Kidney (tissue), 14 donors: ENCODE data around the gene MIB1. TPM values are rescaled to one million over a fixed set of nuclear protein-coding genes. Genes with fewer than 3 reads are reported as not detected.
"Not testable (repeated sequence)": the region's sequence is repeated elsewhere in the genome, so short reads cannot be mapped to it uniquely, and the experiment has no call there.

Experiments
- DNase-seq, 5 donors: peaks; one replicate each; pipeline ENCODE4 v3.0.0-alpha.2; 2013 to 2020
- FAIRE-seq: peaks from 2 replicates; lab custom pipeline; 2012; peaks lifted over from hg19 to GRCh38; lab: Jason Lieb, UNC
- H3K27ac ChIP-seq, 2 donors: one replicate each; pipeline ENCODE4 v1.7.0; 2013; ENCODE audit warnings: low read depth in 2 of 2, low read length in 2 of 2, inconsistent platforms in 1 of 2
- H3K27me3 ChIP-seq: one replicate; pipeline ENCODE4 v1.7.1; 2013; ENCODE audit warnings: low read length, inconsistent platforms; ENCODE audit not compliant: control insufficient read depth, insufficient read depth
- H3K36me3 ChIP-seq, 3 donors: one replicate each; pipeline versions ENCODE4 v1.7.0 to v1.7.1; 2013; ENCODE audit warnings: low read length in 3 of 3, control low read depth in 1 of 3, inconsistent platforms in 1 of 3; ENCODE audit not compliant: insufficient read depth in 3 of 3, control insufficient read depth in 2 of 3
- H3K4me1 ChIP-seq, 3 donors: one replicate each; pipeline versions ENCODE4 v1.7.0 to v1.7.1; 2013; ENCODE audit warnings: low read length in 3 of 3, inconsistent platforms in 1 of 3, low read depth in 1 of 3; ENCODE audit not compliant: control insufficient read depth in 2 of 3, insufficient read depth in 2 of 3
- H3K4me3 ChIP-seq, 3 donors: one replicate each; pipeline versions ENCODE4 v1.7.0 to v1.8.1; 2013; ENCODE audit warnings: low read length in 3 of 3, control low read depth in 1 of 3, inconsistent platforms in 1 of 3
- H3K9ac ChIP-seq, 3 donors: one replicate each; pipeline versions ENCODE4 v1.7.0 to v1.7.1; 2013; ENCODE audit warnings: low read length in 3 of 3, control low read depth in 1 of 3, inconsistent platforms in 1 of 3
- H3K9me3 ChIP-seq, 3 donors: one replicate each; pipeline versions ENCODE4 v1.7.0 to v1.7.1; 2013; ENCODE audit warnings: low read length in 3 of 3, control low read depth in 1 of 3, inconsistent platforms in 1 of 3; ENCODE audit not compliant: control insufficient read depth in 2 of 3, insufficient read depth in 1 of 3
- intact Hi-C: fragments of 100-400 bp; cut with DNase I; formaldehyde crosslinking; loops from one replicate; pipeline ENCODE4 v1.11.1; 2022
- polyA plus RNA-seq: library from polyadenylated mRNA; stranded (reverse); fragments of 350-450 nt; fragmentation: Illumina TruSeq; extraction: RNeasy Lipid Tissue Mini Kit (QIAGEN cat#74804); gene quantifications from one replicate; pipeline ENCODE4 v1.2.3, GENCODE V29; 2014; ENCODE audit warnings: low read depth, low replicate concordance; ENCODE audit not compliant: insufficient read depth
- total RNA-seq: library from RNA; stranded (reverse); fragmentation: NEBNext Ultra II Directional; extraction: Animal tissue kit (Norgen Biotek cat#: 25700); gene quantifications from one replicate; pipeline ENCODE4 v1.2.1, GENCODE V29; 2021
- TF ChIP-seq, protein P1 (sequence below): IDR thresholded peaks from 3 replicates; pipeline ENCODE4 v1.5.1; 2012; ENCODE audit warnings: mild to moderate bottlenecking, moderate library complexity, borderline replicate concordance; ENCODE audit not compliant: insufficient read depth; ENCODE audit errors: extremely low read depth
- donor health status: control.
- donor health status: control.
- donor health status: control.
- donor health status: control.
- donor health status: control.
- donor health status: DM: yes; HTN: yes; CAD: no.
- donor health status: Normal renal cell carcinoma (clear cell type).

Gene MIB1
- total and polyA plus RNA-seq, 2 donors from 2014 or later, result 4.5 to 38.6 TPM

DNA sequence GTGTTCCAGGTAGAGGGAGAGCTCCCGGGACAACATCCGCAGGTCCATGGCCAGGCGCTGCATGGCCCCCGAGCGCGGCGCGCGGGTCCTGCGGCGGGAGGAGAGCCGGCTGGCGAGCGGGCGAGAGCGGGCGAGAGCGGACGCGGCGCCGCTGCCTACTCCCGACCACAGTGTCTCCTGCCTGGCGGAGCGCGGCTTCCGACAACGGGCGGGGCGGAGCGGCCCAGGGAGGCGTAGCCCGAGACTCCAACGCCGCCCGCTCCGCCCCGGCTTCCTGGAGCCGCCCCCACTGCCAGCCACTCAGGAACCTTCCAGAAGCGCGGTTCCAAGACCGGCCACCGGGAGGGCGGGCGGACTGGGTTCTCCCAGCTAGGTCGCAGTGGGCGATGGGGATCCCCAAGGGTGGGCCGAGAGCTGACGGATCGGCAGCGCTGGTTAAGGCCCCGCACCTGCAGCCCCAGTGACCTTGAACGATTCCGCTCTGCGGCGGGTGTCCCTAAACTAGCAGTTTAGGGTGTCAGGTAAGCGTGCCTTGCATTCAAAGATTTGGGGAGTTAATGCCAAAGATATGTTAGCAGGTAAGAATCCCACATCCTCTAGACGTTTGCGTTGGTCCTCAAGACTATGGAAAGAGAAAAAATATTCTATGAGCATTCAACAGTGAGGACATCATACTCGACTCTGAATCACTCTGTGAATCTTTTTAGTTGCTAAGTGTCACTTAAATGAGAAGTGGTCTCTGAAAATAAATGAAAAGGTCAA is 35.8 kb upstream of the MIB1 start, which contains the start of gene ABHD3:
Gene ABHD3, minus strand, starts transcription at position 172 of the 762 bp plus-strand sequence. Its CDS starts 109 bp downstream, at position 63.
- Histone ChIP-seq H3K4me1 (peaks cover 0 to 9% (median 2%) of the 10 kb centered on the region in 3 donors), H3K9me3 (no peaks in the 10 kb centered on the region), H3K36me3 (no peaks in the 10 kb centered on the region), H3K9ac (peak within 1 kb of the TSS; percentile 53 to 97 (median 95)), H3K4me3 (peak within 1 kb of the TSS; percentile 62 to 95 (median 92)), H3K27me3 (no peaks in the 10 kb centered on the region), H3K27ac (peak within 1 kb of the TSS; percentile 89 to 97)
- no peak for FAIRE-seq
- DNase-seq, result peak; percentile 93 to 97 (median 95)
- TF ChIP-seq, protein P1, sequence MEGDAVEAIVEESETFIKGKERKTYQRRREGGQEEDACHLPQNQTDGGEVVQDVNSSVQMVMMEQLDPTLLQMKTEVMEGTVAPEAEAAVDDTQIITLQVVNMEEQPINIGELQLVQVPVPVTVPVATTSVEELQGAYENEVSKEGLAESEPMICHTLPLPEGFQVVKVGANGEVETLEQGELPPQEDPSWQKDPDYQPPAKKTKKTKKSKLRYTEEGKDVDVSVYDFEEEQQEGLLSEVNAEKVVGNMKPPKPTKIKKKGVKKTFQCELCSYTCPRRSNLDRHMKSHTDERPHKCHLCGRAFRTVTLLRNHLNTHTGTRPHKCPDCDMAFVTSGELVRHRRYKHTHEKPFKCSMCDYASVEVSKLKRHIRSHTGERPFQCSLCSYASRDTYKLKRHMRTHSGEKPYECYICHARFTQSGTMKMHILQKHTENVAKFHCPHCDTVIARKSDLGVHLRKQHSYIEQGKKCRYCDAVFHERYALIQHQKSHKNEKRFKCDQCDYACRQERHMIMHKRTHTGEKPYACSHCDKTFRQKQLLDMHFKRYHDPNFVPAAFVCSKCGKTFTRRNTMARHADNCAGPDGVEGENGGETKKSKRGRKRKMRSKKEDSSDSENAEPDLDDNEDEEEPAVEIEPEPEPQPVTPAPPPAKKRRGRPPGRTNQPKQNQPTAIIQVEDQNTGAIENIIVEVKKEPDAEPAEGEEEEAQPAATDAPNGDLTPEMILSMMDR, result peak; percentile 35
- intact Hi-C loops, result no loop called here

DNA sequence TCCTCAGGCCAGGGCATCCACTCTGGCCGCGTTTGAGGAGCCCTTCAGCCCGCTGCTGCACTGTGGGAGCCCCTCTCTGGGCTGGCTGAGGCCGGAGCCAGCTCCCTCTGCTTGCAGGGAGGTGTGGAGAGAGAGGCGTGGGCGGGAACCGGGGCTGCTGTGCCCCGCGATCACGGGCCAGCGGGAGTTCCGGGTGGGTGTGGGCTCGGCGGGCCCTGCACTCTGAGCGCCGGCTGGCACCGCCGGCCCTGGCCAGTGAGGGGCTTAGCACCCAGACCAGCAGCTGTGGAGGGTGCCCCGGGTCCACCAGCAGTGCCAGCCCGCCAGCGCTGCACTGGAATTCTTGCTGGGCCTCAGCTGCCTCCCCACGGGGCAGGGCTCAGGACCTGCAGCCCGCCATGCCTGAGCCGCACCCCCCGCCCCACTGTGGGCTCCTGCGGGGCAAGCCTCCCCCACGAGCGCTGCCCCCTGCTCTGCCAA is 34.2 kb upstream of the MIB1 start:
- H3K9ac ChIP-seq, result no peak overlapping the region
- FAIRE-seq (no peak), DNase-seq (peak in 2 of 5 donors; percentile 43 to 71)
- no peak overlapping the region for H3K27ac ChIP-seq
- TF ChIP-seq, protein P1, result no peak
- H3K27me3 ChIP-seq, result no peaks in the 10 kb centered on the region
- H3K36me3 ChIP-seq, result no peaks in the 10 kb centered on the region
- H3K9me3 ChIP-seq, result no peaks in the 10 kb centered on the region
- H3K4me1 ChIP-seq, result peaks cover 0 to 9% (median 2%) of the 10 kb centered on the region in 3 donors
- H3K4me3 ChIP-seq, result no peak overlapping the region
- intact Hi-C loops, result no loop called here

DNA sequence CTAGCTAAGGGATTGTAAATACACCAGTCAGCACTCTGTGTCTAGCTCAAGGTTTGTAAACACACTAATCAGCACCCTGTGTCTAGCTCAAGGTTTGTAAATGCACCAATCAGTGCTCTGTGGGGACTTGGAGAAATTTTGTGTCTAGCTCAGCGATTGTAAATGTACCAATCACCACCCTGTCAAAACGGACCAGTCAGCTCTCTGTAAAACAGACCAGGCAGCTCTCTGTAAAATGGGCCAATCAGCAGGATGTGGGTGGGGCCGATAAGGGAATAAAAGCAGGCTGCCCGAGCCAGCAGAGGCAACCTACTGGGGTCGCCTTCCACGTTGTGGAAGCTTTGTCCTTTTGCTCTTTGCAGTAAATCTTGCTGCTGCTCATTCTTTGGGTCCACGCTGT is 33.5 kb upstream of the MIB1 start:
- H3K27me3 ChIP-seq, FAIRE-seq, intact Hi-C loops: not testable (repeated sequence)

DNA sequence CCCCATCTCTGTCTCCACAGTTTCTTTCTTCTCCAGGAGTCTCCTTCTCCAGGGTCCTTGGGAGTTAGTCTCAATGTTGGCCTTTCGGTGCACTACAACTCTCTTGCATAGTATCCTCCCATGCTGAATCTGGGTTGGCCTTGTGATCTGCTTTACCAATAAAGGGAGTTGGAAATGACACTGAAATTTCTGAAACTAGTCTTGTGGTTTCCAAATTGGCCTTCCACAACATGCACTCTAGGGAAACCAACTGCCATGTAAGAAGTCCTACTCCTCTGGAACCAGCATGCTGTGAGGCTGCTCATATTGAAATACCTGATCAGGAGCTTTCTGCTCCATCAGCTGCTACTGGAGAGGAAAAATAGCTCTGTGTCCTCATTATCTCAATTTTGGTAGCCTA is 26.1 kb upstream of the MIB1 start:
- no peaks in the 10 kb centered on the region for H3K27me3 ChIP-seq
- TF ChIP-seq, protein P1, result no peak

More for the DNA sequence above, 33.5 kb upstream of the MIB1 start:
- not testable (repeated sequence) for H3K36me3 ChIP-seq, H3K27ac ChIP-seq, H3K9me3 ChIP-seq, DNase-seq, H3K4me1 ChIP-seq, H3K9ac ChIP-seq, H3K4me3 ChIP-seq

More for the DNA sequence above, 26.1 kb upstream of the MIB1 start:
- DNase-seq (no peak), FAIRE-seq (no peak)
- no peak overlapping the region for H3K27ac ChIP-seq
- no peaks in the 10 kb centered on the region for H3K36me3 ChIP-seq
- no peak overlapping the region for H3K9ac ChIP-seq
- no peak overlapping the region for H3K4me3 ChIP-seq
- intact Hi-C loops, result no loop called here
- no peaks in the 10 kb centered on the region for H3K9me3 ChIP-seq
- no peaks in the 10 kb centered on the region for H3K4me1 ChIP-seq
